Measurements from ENCODE around the gene SIRT3.

The SIRT3 gene

GRCh38 chr11:282630-283360 lies 46.7 kb upstream of the SIRT3 start:
- no peak for TF ChIP-seq FOXM1 (IDR thresholded peaks at IDR 0.05; ENCODE audit: borderline replicate concordance)
- TF ChIP-seq L3MBTL2 (conservative IDR thresholded peaks at IDR 0.05), result no peak
- TF ChIP-seq ELF4 (IDR thresholded peaks at IDR 0.05), result no peak
- no peak for TF ChIP-seq FOXK2 (IDR thresholded peaks at IDR 0.05)
- TF ChIP-seq NFRKB (IDR thresholded peaks at IDR 0.05), result no peak
- no peak for TF ChIP-seq FOXA1 (IDR thresholded peaks at IDR 0.05)
- TF ChIP-seq SP1 (IDR thresholded peaks at IDR 0.05), result no peak
- TF ChIP-seq HDGF (IDR thresholded peaks at IDR 0.05; ENCODE audit: borderline replicate concordance), result no peak
- no peak for TF ChIP-seq BHLHE40 (IDR thresholded peaks at IDR 0.05; ENCODE audit: borderline replicate concordance)
- no peak for TF ChIP-seq CTBP1 (IDR thresholded peaks at IDR 0.05; ENCODE audit: borderline replicate concordance)
- TF ChIP-seq ARNT (IDR thresholded peaks at IDR 0.05), result no peak
- TF ChIP-seq SUZ12 (IDR thresholded peaks at IDR 0.05), result no peak
- TF ChIP-seq LEF1 (IDR thresholded peaks at IDR 0.05; ENCODE audit: borderline replicate concordance), result no peak
- no peak for TF ChIP-seq TARDBP (IDR thresholded peaks at IDR 0.05)
- TF ChIP-seq ZNF384 (IDR thresholded peaks at IDR 0.05), result no peak
- TF ChIP-seq, protein P1, sequence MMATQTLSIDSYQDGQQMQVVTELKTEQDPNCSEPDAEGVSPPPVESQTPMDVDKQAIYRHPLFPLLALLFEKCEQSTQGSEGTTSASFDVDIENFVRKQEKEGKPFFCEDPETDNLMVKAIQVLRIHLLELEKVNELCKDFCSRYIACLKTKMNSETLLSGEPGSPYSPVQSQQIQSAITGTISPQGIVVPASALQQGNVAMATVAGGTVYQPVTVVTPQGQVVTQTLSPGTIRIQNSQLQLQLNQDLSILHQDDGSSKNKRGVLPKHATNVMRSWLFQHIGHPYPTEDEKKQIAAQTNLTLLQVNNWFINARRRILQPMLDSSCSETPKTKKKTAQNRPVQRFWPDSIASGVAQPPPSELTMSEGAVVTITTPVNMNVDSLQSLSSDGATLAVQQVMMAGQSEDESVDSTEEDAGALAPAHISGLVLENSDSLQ (IDR thresholded peaks at IDR 0.05), result no peak
- ChIA-PET POLR2A (no interaction called here), CTCF (no interaction called here)

GRCh38 chr11:282171-282570 lies 46.0 kb upstream of the SIRT3 start:
- no peak for TF ChIP-seq ZNF384 (IDR thresholded peaks at IDR 0.05)
- no peak for TF ChIP-seq HDGF (IDR thresholded peaks at IDR 0.05; ENCODE audit: borderline replicate concordance)
- no peak for TF ChIP-seq LEF1 (IDR thresholded peaks at IDR 0.05; ENCODE audit: borderline replicate concordance)
- TF ChIP-seq SP1 (IDR thresholded peaks at IDR 0.05), result no peak
- no peak for TF ChIP-seq BHLHE40 (IDR thresholded peaks at IDR 0.05; ENCODE audit: borderline replicate concordance)
- TF ChIP-seq FOXA1 (IDR thresholded peaks at IDR 0.05), result no peak
- no peak for TF ChIP-seq SUZ12 (IDR thresholded peaks at IDR 0.05)
- TF ChIP-seq FOXK2 (IDR thresholded peaks at IDR 0.05), result no peak
- no peak for DNase-seq (ENCODE audit: extremely low spot score)
- POLR2A ChIA-PET, result no interaction called here
- CTCF ChIA-PET, result no interaction called here

More at GRCh38 chr11:282630-283360, 46.7 kb upstream of the SIRT3 start:
- DNase-seq (ENCODE audit: extremely low spot score), result no peak

GRCh38 chr11:281486-282161 lies 45.5 kb upstream of the SIRT3 start:
- CTCF ChIA-PET, result no interaction called here
- TF ChIP-seq LEF1 (IDR thresholded peaks at IDR 0.05; ENCODE audit: borderline replicate concordance) (no peak), ARNT (IDR thresholded peaks at IDR 0.05) (no peak), L3MBTL2 (conservative IDR thresholded peaks at IDR 0.05) (no peak), FOXA1 (IDR thresholded peaks at IDR 0.05) (no peak), SUZ12 (IDR thresholded peaks at IDR 0.05) (no peak), SP1 (IDR thresholded peaks at IDR 0.05) (no peak), ZNF384 (IDR thresholded peaks at IDR 0.05) (no peak), ELF4 (IDR thresholded peaks at IDR 0.05) (no peak), TARDBP (IDR thresholded peaks at IDR 0.05) (no peak), FOXK2 (IDR thresholded peaks at IDR 0.05) (no peak), HDGF (IDR thresholded peaks at IDR 0.05; ENCODE audit: borderline replicate concordance) (no peak), BHLHE40 (IDR thresholded peaks at IDR 0.05; ENCODE audit: borderline replicate concordance) (no peak), CTBP1 (IDR thresholded peaks at IDR 0.05; ENCODE audit: borderline replicate concordance) (no peak), FOXM1 (IDR thresholded peaks at IDR 0.05; ENCODE audit: borderline replicate concordance) (no peak), NFRKB (IDR thresholded peaks at IDR 0.05) (no peak)
- TF ChIP-seq, protein P1 (IDR thresholded peaks at IDR 0.05), result no peak
- no peak for DNase-seq (ENCODE audit: extremely low spot score)
- POLR2A ChIA-PET, result no interaction called here

- TF ChIP-seq FOXK2 (IDR thresholded peaks at IDR 0.05), result no peak
- no peak for TF ChIP-seq CTBP1 (IDR thresholded peaks at IDR 0.05; ENCODE audit: borderline replicate concordance)
- TF ChIP-seq L3MBTL2 (conservative IDR thresholded peaks at IDR 0.05), result no peak
- no peak for TF ChIP-seq SUZ12 (IDR thresholded peaks at IDR 0.05)
- no peak for TF ChIP-seq NFRKB (IDR thresholded peaks at IDR 0.05)
- TF ChIP-seq TARDBP (IDR thresholded peaks at IDR 0.05), result no peak
- TF ChIP-seq, protein P1 (IDR thresholded peaks at IDR 0.05), result no peak
- TF ChIP-seq ZNF384 (IDR thresholded peaks at IDR 0.05), result no peak
- CTCF ChIA-PET, result no interaction called here
- no peak for DNase-seq (ENCODE audit: extremely low spot score)
- POLR2A ChIA-PET, result no interaction called here
Measured at GRCh38 chr11:280706-281485, 44.8 kb upstream of the SIRT3 start.

- no peak for DNase-seq (ENCODE audit: extremely low spot score)
- POLR2A ChIA-PET, result no interaction called here
- TF ChIP-seq LEF1 (IDR thresholded peaks at IDR 0.05; ENCODE audit: borderline replicate concordance) (no peak), CTBP1 (IDR thresholded peaks at IDR 0.05; ENCODE audit: borderline replicate concordance) (no peak), SP1 (IDR thresholded peaks at IDR 0.05) (no peak), BHLHE40 (IDR thresholded peaks at IDR 0.05; ENCODE audit: borderline replicate concordance) (no peak), FOXK2 (IDR thresholded peaks at IDR 0.05) (no peak), ZNF384 (IDR thresholded peaks at IDR 0.05) (no peak), L3MBTL2 (conservative IDR thresholded peaks at IDR 0.05) (no peak), FOXA1 (IDR thresholded peaks at IDR 0.05) (no peak), FOXM1 (IDR thresholded peaks at IDR 0.05; ENCODE audit: borderline replicate concordance) (no peak), ARNT (IDR thresholded peaks at IDR 0.05) (no peak), HDGF (IDR thresholded peaks at IDR 0.05; ENCODE audit: borderline replicate concordance) (no peak), ELF4 (IDR thresholded peaks at IDR 0.05) (no peak), SUZ12 (IDR thresholded peaks at IDR 0.05) (no peak), NFRKB (IDR thresholded peaks at IDR 0.05) (no peak), TARDBP (IDR thresholded peaks at IDR 0.05) (no peak)
- TF ChIP-seq, protein P1 (IDR thresholded peaks at IDR 0.05), result no peak
- CTCF ChIA-PET, result no interaction called here
Measured at GRCh38 chr11:279966-280705, 44.0 kb upstream of the SIRT3 start.

Data from HEK293T (cell line).